Measurements from ENCODE around the gene ZNF710. TPM values are rescaled to one million over a fixed set of nuclear protein-coding genes. Genes with fewer than 3 reads are reported as not detected.

Gene ZNF710
- total and polyA plus RNA-seq, 9 of the 15 experiments (the other 6 are each of a cell fraction or from before 2014, with no cell fraction given): 0.56 to 14.2 (median 5.2) TPM

DNA sequence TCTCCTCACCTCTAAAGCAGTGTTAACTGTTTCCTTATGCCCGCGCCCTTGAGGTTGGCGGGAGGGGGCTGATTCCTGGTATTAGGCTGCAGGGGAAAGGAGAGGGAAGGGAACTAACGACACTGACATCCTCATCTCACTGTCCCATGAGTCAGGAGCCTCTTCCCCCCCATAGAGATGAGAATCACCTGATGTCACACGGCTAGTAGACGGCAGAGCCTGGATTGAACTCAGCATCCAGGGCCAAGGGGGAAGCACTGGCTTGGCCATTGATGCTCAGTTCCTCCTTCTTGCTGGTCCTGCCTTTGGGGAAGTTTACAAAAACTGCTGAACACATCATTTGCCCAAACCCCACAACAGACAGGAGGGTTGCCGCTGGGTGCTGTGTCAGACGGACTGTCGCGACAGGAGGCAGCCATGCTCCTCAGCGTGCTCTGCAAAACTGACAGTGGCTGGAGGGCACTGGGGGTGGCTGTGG, 62.7 kb downstream of the ZNF710 start (continued):
- TF ChIP-seq, protein P1, sequence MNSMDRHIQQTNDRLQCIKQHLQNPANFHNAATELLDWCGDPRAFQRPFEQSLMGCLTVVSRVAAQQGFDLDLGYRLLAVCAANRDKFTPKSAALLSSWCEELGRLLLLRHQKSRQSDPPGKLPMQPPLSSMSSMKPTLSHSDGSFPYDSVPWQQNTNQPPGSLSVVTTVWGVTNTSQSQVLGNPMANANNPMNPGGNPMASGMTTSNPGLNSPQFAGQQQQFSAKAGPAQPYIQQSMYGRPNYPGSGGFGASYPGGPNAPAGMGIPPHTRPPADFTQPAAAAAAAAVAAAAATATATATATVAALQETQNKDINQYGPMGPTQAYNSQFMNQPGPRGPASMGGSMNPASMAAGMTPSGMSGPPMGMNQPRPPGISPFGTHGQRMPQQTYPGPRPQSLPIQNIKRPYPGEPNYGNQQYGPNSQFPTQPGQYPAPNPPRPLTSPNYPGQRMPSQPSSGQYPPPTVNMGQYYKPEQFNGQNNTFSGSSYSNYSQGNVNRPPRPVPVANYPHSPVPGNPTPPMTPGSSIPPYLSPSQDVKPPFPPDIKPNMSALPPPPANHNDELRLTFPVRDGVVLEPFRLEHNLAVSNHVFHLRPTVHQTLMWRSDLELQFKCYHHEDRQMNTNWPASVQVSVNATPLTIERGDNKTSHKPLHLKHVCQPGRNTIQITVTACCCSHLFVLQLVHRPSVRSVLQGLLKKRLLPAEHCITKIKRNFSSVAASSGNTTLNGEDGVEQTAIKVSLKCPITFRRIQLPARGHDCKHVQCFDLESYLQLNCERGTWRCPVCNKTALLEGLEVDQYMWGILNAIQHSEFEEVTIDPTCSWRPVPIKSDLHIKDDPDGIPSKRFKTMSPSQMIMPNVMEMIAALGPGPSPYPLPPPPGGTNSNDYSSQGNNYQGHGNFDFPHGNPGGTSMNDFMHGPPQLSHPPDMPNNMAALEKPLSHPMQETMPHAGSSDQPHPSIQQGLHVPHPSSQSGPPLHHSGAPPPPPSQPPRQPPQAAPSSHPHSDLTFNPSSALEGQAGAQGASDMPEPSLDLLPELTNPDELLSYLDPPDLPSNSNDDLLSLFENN (IDR thresholded peaks at IDR 0.05; ENCODE audit: low read depth in 2 of 2, low read length in 2 of 2): no peak
- TF ChIP-seq, protein P2, sequence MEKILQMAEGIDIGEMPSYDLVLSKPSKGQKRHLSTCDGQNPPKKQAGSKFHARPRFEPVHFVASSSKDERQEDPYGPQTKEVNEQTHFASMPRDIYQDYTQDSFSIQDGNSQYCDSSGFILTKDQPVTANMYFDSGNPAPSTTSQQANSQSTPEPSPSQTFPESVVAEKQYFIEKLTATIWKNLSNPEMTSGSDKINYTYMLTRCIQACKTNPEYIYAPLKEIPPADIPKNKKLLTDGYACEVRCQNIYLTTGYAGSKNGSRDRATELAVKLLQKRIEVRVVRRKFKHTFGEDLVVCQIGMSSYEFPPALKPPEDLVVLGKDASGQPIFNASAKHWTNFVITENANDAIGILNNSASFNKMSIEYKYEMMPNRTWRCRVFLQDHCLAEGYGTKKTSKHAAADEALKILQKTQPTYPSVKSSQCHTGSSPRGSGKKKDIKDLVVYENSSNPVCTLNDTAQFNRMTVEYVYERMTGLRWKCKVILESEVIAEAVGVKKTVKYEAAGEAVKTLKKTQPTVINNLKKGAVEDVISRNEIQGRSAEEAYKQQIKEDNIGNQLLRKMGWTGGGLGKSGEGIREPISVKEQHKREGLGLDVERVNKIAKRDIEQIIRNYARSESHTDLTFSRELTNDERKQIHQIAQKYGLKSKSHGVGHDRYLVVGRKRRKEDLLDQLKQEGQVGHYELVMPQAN (IDR thresholded peaks at IDR 0.05; ENCODE audit: borderline replicate concordance): no peak
- TF ChIP-seq KDM1A (IDR thresholded peaks at IDR 0.05) (peak in 1 of 2 experiments; percentile 58; a peak in 1 of 4 replicates), NFYB (IDR thresholded peaks at IDR 0.05; ENCODE audit: extremely low read depth, insufficient read length) (no peak), SREBF2 (CRISPR knock-in tag; IDR thresholded peaks at IDR 0.05) (no peak), ZNF583 (CRISPR knock-in tag; IDR thresholded peaks at IDR 0.05) (no peak), ZNF408 (CRISPR knock-in tag; IDR thresholded peaks at IDR 0.05; ENCODE audit: low read depth) (no peak), ZNF436 (CRISPR knock-in tag; IDR thresholded peaks at IDR 0.05) (no peak), ZSCAN29 (IDR thresholded peaks at IDR 0.05) (no peak), MAFG (tag; conservative IDR thresholded peaks at IDR 0.05) (0 out of 2 replicates have a peak, but pooled peaks have one; percentile 17)
- TF ChIP-seq, protein P3, sequence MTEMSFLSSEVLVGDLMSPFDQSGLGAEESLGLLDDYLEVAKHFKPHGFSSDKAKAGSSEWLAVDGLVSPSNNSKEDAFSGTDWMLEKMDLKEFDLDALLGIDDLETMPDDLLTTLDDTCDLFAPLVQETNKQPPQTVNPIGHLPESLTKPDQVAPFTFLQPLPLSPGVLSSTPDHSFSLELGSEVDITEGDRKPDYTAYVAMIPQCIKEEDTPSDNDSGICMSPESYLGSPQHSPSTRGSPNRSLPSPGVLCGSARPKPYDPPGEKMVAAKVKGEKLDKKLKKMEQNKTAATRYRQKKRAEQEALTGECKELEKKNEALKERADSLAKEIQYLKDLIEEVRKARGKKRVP (CRISPR knock-in tag; IDR thresholded peaks at IDR 0.05): no peak
- TF ChIP-seq, protein P4, sequence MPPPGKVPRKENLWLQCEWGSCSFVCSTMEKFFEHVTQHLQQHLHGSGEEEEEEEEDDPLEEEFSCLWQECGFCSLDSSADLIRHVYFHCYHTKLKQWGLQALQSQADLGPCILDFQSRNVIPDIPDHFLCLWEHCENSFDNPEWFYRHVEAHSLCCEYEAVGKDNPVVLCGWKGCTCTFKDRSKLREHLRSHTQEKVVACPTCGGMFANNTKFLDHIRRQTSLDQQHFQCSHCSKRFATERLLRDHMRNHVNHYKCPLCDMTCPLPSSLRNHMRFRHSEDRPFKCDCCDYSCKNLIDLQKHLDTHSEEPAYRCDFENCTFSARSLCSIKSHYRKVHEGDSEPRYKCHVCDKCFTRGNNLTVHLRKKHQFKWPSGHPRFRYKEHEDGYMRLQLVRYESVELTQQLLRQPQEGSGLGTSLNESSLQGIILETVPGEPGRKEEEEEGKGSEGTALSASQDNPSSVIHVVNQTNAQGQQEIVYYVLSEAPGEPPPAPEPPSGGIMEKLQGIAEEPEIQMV (tag; conservative IDR thresholded peaks at IDR 0.05; ENCODE audit: low read depth): no peak
- TF ChIP-seq, protein P5, sequence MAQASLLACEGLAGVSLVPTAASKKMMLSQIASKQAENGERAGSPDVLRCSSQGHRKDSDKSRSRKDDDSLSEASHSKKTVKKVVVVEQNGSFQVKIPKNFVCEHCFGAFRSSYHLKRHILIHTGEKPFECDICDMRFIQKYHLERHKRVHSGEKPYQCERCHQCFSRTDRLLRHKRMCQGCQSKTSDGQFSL (CRISPR knock-in tag; IDR thresholded peaks at IDR 0.05): peak; percentile 90
- TF ChIP-seq, protein P5 (tag; IDR thresholded peaks at IDR 0.05): no peak
- TF ChIP-seq, protein P6, sequence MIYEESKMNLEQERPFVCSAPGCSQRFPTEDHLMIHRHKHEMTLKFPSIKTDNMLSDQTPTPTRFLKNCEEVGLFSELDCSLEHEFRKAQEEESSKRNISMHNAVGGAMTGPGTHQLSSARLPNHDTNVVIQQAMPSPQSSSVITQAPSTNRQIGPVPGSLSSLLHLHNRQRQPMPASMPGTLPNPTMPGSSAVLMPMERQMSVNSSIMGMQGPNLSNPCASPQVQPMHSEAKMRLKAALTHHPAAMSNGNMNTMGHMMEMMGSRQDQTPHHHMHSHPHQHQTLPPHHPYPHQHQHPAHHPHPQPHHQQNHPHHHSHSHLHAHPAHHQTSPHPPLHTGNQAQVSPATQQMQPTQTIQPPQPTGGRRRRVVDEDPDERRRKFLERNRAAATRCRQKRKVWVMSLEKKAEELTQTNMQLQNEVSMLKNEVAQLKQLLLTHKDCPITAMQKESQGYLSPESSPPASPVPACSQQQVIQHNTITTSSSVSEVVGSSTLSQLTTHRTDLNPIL (CRISPR knock-in tag; IDR thresholded peaks at IDR 0.05): no peak
- TF ChIP-seq, protein P7, sequence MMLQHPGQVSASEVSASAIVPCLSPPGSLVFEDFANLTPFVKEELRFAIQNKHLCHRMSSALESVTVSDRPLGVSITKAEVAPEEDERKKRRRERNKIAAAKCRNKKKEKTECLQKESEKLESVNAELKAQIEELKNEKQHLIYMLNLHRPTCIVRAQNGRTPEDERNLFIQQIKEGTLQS (IDR thresholded peaks at IDR 0.05): 0 out of 2 replicates have a peak, but pooled peaks have one; percentile 19
- TF ChIP-seq, protein P7 (CRISPR knock-in tag; conservative IDR thresholded peaks at IDR 0.05): no peak

Measured in K562 (cell line).